ENCODE measurements around the gene KIF25.
A peak's percentile ranks its signal among the peaks of the same experiment; 100 is the strongest.
"Not testable (repeated sequence)": the region's sequence is repeated elsewhere in the genome, so short reads cannot be mapped to it uniquely, and the experiment has no call there.

KIF25 gene

GRCh38 chr6:167993169-167993568 lies 4.3 kb upstream of the KIF25 start:
- H3K27ac ChIP-seq = no peak overlapping the region
- no peak for DNase-seq (ENCODE audit: low read depth, low spot score)

- no peak overlapping the region for H3K27ac ChIP-seq
- DNase-seq (ENCODE audit: low read depth, low spot score) = no peak
These were observed 3.6 kb upstream of the KIF25 start for GRCh38 chr6:167993831-167994230.

- DNase-seq (ENCODE audit: low read depth, low spot score) = no peak
These were observed 2.2 kb upstream of the KIF25 start for GRCh38 chr6:167995302-167995701.

GRCh38 chr6:167995731-167996151 lies 1.7 kb upstream of the KIF25 start:
- no peak for DNase-seq (ENCODE audit: low read depth, low spot score)
- no peak overlapping the region for H3K27ac ChIP-seq

More at GRCh38 chr6:167995302-167995701, 2.2 kb upstream of the KIF25 start:
- no peak overlapping the region for H3K27ac ChIP-seq

- H3K27ac ChIP-seq = no peak overlapping the region
- DNase-seq (ENCODE audit: low read depth, low spot score) = no peak
These were observed 859 bp upstream of the KIF25 start for GRCh38 chr6:167996424-167997199.

- DNase-seq (ENCODE audit: low read depth, low spot score) = no peak
- no peak overlapping the region for H3K27ac ChIP-seq
These were observed 744 bp downstream of the KIF25 start for GRCh38 chr6:167998215-167998614.

- DNase-seq (ENCODE audit: low read depth, low spot score) = no peak
- H3K27ac ChIP-seq = no peak overlapping the region
These were observed 2.9 kb downstream of the KIF25 start for GRCh38 chr6:168000198-168001028.

- DNase-seq (ENCODE audit: low read depth, low spot score) = no peak
- no peak overlapping the region for H3K27ac ChIP-seq
These were observed 3.5 kb downstream of the KIF25 start for GRCh38 chr6:168001029-168001332.

GRCh38 chr6:168001514-168001913 lies 4.0 kb downstream of the KIF25 start:
- H3K27ac ChIP-seq; DNase-seq (ENCODE audit: low read depth, low spot score): not testable (repeated sequence)

GRCh38 chr6:168002804-168003203 lies 5.3 kb downstream of the KIF25 start:
- DNase-seq (ENCODE audit: low read depth, low spot score) = no peak
- no peak overlapping the region for H3K27ac ChIP-seq

- no peak overlapping the region for H3K27ac ChIP-seq
- no peak for DNase-seq (ENCODE audit: low read depth, low spot score)
These were observed 6.6 kb downstream of the KIF25 start for GRCh38 chr6:168004023-168004422.

- DNase-seq (ENCODE audit: low read depth, low spot score) = no peak
- no peak overlapping the region for H3K27ac ChIP-seq
These were observed 7.5 kb downstream of the KIF25 start for GRCh38 chr6:168004945-168005344.

GRCh38 chr6:168005796-168006195 lies 8.3 kb downstream of the KIF25 start:
- no peak overlapping the region for H3K27ac ChIP-seq
- no peak for DNase-seq (ENCODE audit: low read depth, low spot score)

- peak overlapping the region; percentile 10 for H3K27ac ChIP-seq
- peak; percentile 94 for DNase-seq (ENCODE audit: low read depth, low spot score)
These were observed 10.3 kb downstream of the KIF25 start for GRCh38 chr6:168007592-168008338.

- no peak overlapping the region for H3K27ac ChIP-seq
- DNase-seq (ENCODE audit: low read depth, low spot score) = no peak
These were observed 11.9 kb downstream of the KIF25 start for GRCh38 chr6:168009331-168009730.

GRCh38 chr6:168011291-168011690 lies 13.8 kb downstream of the KIF25 start:
- DNase-seq (ENCODE audit: low read depth, low spot score) = no peak

GRCh38 chr6:168012431-168013249 lies 15.2 kb downstream of the KIF25 start:
- DNase-seq (ENCODE audit: low read depth, low spot score) = no peak
- H3K27ac ChIP-seq = no peak overlapping the region

More at GRCh38 chr6:168011291-168011690, 13.8 kb downstream of the KIF25 start:
- no peak overlapping the region for H3K27ac ChIP-seq

GRCh38 chr6:168013250-168013915 lies 15.9 kb downstream of the KIF25 start:
- no peak overlapping the region for H3K27ac ChIP-seq
- DNase-seq (ENCODE audit: low read depth, low spot score) = no peak

GRCh38 chr6:168014428-168014827 lies 17.0 kb downstream of the KIF25 start:
- no peak overlapping the region for H3K27ac ChIP-seq
- DNase-seq (ENCODE audit: low read depth, low spot score) = no peak

Data from epithelial cell of prostate (primary cell).